PC-9 (cell line): ENCODE measurements around the gene ITSN1.

Experiments used
- EZH2 ChIP-seq: fragments of 200-600 bp; sonication (generic); IDR thresholded peaks from 2 replicates; pipeline ENCODE4 v1.8.0; 2017; ENCODE audit warnings: antibody characterized with exemption, low read depth
- TF ChIP-seq, protein P1 (sequence below): fragments of 200-600 bp; sonication (generic); conservative IDR thresholded peaks from 2 replicates; pipeline ENCODE4 v1.6.1; 2017; ENCODE audit warnings: mixed run types, antibody characterized with exemption, mild to moderate bottlenecking, moderate library complexity

DNA sequence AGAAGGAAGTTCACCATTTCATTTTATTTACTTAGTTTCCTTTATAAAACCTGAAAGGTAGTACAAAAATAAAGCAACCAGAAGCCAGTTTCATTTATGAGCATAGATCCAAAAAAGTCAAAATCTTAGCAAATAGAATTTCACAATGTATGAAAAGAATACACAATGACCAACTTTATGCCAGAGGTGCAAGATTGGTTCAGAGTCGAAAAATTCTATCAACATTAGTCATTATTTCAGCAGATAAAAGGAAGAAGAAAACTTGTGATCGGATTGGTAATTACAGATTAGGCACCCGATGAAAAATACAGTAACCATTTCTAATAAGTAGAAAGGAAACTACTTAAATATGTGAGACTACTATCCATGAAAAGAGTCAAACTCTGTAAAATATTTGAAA is 89.1 kb downstream of the ITSN1 start:
- TF ChIP-seq, protein P1, sequence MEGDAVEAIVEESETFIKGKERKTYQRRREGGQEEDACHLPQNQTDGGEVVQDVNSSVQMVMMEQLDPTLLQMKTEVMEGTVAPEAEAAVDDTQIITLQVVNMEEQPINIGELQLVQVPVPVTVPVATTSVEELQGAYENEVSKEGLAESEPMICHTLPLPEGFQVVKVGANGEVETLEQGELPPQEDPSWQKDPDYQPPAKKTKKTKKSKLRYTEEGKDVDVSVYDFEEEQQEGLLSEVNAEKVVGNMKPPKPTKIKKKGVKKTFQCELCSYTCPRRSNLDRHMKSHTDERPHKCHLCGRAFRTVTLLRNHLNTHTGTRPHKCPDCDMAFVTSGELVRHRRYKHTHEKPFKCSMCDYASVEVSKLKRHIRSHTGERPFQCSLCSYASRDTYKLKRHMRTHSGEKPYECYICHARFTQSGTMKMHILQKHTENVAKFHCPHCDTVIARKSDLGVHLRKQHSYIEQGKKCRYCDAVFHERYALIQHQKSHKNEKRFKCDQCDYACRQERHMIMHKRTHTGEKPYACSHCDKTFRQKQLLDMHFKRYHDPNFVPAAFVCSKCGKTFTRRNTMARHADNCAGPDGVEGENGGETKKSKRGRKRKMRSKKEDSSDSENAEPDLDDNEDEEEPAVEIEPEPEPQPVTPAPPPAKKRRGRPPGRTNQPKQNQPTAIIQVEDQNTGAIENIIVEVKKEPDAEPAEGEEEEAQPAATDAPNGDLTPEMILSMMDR, result no peak
- no peak for TF ChIP-seq EZH2
